ENCODE results near the gene INPP5A. TPM values are rescaled to one million over a fixed set of nuclear protein-coding genes. Genes with fewer than 3 reads are reported as not detected.
A peak's percentile ranks its signal among the peaks of the same experiment; 100 is the strongest.

INPP5A gene
- total and polyA plus RNA-seq, 7 donors: 15.1 to 48.8 (median 40.9) TPM

DNA sequence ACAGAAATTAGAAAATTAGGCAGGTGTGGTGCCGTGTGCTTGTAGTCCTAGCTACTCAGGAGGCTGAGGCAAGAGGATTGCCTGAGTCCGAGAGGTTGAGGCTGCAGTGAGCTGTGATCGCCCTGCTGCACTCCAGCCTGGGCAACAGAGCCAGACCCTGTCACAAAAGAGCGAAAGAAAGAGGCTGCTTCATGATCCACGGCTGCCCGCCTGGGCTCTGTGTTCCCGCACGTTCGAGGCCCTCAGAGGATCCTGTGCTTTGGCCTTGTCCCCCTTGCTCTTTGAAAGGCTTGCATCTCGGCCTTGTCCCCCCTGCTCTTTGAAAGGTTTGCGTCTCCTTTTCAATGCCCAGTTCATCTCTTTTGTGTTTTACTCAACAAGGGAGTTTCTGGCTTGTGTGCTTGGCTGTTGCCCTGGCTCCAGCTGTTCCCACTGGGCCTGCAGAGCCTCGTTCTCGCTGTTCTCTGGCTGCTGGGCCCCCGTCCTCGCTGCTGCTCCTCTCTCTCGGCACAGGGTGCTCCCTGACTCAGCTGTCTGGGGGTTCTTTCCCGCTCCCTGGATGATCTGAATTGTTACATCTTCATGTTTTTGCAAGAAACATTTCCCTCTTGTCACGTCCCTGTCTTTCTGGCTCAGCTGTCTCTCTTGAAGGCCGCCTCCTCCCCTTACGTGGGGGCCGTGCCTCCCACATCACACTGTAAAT is 45.1 kb upstream of the INPP5A start:
- ATAC-seq (no peak), DNase-seq (peak; percentile 31 to 76)
- TF ChIP-seq, protein P1, sequence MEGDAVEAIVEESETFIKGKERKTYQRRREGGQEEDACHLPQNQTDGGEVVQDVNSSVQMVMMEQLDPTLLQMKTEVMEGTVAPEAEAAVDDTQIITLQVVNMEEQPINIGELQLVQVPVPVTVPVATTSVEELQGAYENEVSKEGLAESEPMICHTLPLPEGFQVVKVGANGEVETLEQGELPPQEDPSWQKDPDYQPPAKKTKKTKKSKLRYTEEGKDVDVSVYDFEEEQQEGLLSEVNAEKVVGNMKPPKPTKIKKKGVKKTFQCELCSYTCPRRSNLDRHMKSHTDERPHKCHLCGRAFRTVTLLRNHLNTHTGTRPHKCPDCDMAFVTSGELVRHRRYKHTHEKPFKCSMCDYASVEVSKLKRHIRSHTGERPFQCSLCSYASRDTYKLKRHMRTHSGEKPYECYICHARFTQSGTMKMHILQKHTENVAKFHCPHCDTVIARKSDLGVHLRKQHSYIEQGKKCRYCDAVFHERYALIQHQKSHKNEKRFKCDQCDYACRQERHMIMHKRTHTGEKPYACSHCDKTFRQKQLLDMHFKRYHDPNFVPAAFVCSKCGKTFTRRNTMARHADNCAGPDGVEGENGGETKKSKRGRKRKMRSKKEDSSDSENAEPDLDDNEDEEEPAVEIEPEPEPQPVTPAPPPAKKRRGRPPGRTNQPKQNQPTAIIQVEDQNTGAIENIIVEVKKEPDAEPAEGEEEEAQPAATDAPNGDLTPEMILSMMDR (IDR thresholded peaks at IDR 0.05): no peak
- Histone ChIP-seq H3K27ac (no peak overlapping the region), H3K4me1 (peaks cover 26% of the 10 kb centered on the region), H3K9me3 (no peaks in the 10 kb centered on the region), H3K27me3 (ENCODE audit: insufficient read depth in 3 of 3, low read length in 2 of 3) (no peaks in the 10 kb centered on the region), H3K4me3 (no peak overlapping the region), H3K36me3 (ENCODE audit: insufficient read depth in 1 of 2, low read depth in 1 of 2) (no peaks in the 10 kb centered on the region)
- intact Hi-C loops (cut with DNase I): no loop called here
- WGBS, 3 donors: 73 to 82% (median 78%) methylated on average over 21 of the region's 21 CpGs

DNA sequence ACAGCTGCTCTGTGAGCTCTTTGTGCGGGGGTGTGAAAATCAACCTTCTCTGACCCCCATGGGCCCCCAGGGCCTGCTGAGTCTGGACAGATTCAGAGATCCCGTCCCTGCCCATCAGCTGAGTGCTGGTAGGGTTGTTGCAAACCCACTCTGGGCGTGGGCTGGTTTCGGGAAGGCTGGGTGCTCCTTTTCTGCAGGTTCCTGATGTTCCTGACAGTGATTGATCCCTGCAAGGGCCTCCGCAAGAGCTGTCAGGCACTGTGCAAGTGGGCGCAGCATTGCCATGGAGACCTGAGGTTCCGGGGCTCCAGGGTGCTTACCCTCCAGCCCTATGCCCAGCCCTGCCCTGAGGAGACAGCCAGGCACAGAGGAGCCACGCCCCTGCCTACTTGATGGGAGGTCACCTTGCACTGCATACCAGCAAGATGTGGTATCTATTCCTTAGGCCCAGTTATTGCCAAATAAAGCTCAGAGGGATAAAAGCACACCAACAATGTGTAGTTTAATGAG is 44.3 kb upstream of the INPP5A start:
- intact Hi-C loops (cut with DNase I): no loop called here
- Histone ChIP-seq H3K27me3 (ENCODE audit: insufficient read depth in 3 of 3, low read length in 2 of 3) (no peaks in the 10 kb centered on the region), H3K36me3 (ENCODE audit: insufficient read depth in 1 of 2, low read depth in 1 of 2) (no peaks in the 10 kb centered on the region), H3K4me3 (no peak overlapping the region), H3K27ac (no peak overlapping the region), H3K9me3 (no peaks in the 10 kb centered on the region), H3K4me1 (peaks cover 34% of the 10 kb centered on the region)
- ATAC-seq (no peak), DNase-seq (peak in 1 of 2 donors; percentile 43)
- TF ChIP-seq, protein P1 (IDR thresholded peaks at IDR 0.05): no peak
- 88 to 94% (median 89%) methylated on average over 8 of the region's 8 CpGs for WGBS, 3 donors

DNA sequence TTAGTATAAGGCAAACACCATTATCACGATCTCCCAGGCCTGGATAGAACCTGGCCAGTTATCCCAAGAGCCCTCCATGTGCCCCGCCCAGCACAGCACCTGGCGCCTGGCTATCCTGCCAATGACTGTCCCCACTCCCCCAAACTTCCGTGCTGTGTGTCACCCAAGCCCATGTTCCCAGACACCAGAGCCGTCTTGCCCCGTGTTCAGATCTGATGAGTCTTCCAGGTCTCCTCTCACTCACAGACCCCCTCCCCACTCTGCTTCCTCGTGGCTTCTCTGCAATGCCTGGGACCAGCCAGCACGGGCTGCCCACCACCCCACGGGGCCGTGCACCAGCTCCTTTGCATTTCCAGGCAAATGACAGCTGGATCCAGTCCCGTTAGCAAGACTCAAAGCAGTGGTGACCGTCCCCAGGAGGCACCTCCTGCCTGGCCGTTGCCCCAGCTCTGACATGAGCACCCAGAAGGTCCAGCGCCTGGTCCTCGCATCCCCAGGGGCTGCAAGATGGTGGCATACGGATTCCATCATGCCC is 43.8 kb upstream of the INPP5A start:
- intact Hi-C loops (cut with DNase I): no loop called here
- H3K27me3 ChIP-seq (ENCODE audit: insufficient read depth in 3 of 3, low read length in 2 of 3): no peaks in the 10 kb centered on the region
- H3K4me1 ChIP-seq: peaks cover 38% of the 10 kb centered on the region
- no peaks in the 10 kb centered on the region for H3K36me3 ChIP-seq (ENCODE audit: insufficient read depth in 1 of 2, low read depth in 1 of 2)
- H3K27ac ChIP-seq: no peak overlapping the region
- H3K4me3 ChIP-seq: no peak overlapping the region
- WGBS, 3 donors: 86 to 88% (median 86%) methylated on average over 16 of the region's 16 CpGs
- ATAC-seq: no peak
- TF ChIP-seq, protein P1 (IDR thresholded peaks at IDR 0.05): no peak
- DNase-seq: peak in 1 of 2 donors; percentile 45
- no peaks in the 10 kb centered on the region for H3K9me3 ChIP-seq

DNA sequence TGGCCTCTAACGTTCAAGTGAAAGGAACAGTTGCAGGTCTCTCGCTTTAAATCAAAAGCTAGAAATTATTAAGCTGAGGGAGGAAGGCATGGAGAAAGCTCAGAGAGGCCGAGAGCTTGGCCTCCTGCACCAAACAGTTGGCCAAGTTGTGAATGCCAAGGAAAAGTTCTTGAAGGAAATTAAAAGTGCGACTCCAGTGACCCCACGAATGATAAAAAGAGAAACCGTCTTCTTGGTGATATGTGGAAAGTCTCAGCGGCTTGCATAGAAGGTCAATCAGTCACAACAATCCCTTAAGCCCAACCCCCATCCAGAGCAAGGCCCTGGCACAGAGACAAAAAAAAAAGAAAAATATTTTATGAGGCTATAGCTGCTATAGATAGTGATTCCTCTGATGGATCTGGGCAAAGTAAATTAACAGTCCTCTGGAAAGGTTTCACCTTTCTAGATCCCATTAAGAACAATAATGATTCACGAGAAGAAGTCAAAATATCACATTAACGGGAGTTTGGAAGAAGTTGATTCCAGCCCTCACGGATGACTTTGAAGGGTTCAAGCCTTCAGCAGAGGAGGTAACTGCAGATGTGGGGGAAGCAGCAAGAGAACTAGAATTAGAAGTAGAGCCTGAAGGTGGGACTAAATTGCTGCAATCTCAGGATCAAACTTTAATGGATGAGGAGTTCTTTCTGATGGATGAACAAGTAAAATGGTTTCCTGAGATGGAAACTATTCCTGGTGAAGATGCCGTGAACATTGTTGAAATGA is 42.5 kb upstream of the INPP5A start:
- no peaks in the 10 kb centered on the region for H3K9me3 ChIP-seq
- H3K4me3 ChIP-seq: no peak overlapping the region
- DNase-seq (no peak), ATAC-seq (no peak)
- intact Hi-C loops (cut with DNase I): no loop called here
- H3K27me3 ChIP-seq (ENCODE audit: insufficient read depth in 3 of 3, low read length in 2 of 3): no peaks in the 10 kb centered on the region
- no peaks in the 10 kb centered on the region for H3K36me3 ChIP-seq (ENCODE audit: insufficient read depth in 1 of 2, low read depth in 1 of 2)
- peaks cover 40% of the 10 kb centered on the region for H3K4me1 ChIP-seq
- 59 to 76% (median 67%) methylated on average over 11 of the region's 11 CpGs for WGBS, 3 donors
- H3K27ac ChIP-seq: no peak overlapping the region
- TF ChIP-seq, protein P1 (IDR thresholded peaks at IDR 0.05): no peak
